Tibial artery (tissue), 4 donors: ENCODE measurements around the gene APOBEC3B.
"Not testable (repeated sequence)": the region's sequence is repeated elsewhere in the genome, so short reads cannot be mapped to it uniquely, and the experiment has no call there.

Experiments
- DNase-seq, 2 donors: peaks; one replicate each; pipeline ENCODE4 v3.0.0-alpha.2; 2019
- H3K27ac ChIP-seq, 2 donors: fragments of 200-600 bp; sonication (generic) in 1 of 2; 1 replicate in 1 of 2; 2 replicates in 1 of 2; pipeline ENCODE4 v1.5.1; 2018 to 2019; ENCODE audit warnings: mild to moderate bottlenecking in 1 of 2
- H3K27me3 ChIP-seq, 2 donors: fragments of 200-600 bp; sonication (generic) in 1 of 2; one replicate each; pipeline versions ENCODE4 v1.5.1 to v1.6.0; 2016 to 2019
- H3K36me3 ChIP-seq, 3 donors: fragments of 200-600 bp; sonication (generic) in 2 of 3; one replicate each; pipeline ENCODE4 v1.5.1; 2016 to 2019; ENCODE audit warnings: mild to moderate bottlenecking in 2 of 3
- H3K4me1 ChIP-seq, 4 donors: fragments of 200-600 bp; sonication (generic) in 2 of 4; 1 replicate in 3 of 4; 2 replicates in 1 of 4; pipeline ENCODE4 v1.5.1; 2016 to 2019
- H3K4me3 ChIP-seq, 2 donors: fragments of 200-600 bp; sonication (generic) in 1 of 2; 1 replicate in 1 of 2; 2 replicates in 1 of 2; pipeline ENCODE4 v1.5.1; 2018 to 2019; ENCODE audit warnings: mild to moderate bottlenecking in 2 of 2
- H3K9me3 ChIP-seq, 3 donors: fragments of 200-600 bp; sonication (generic) in 1 of 3; one replicate each; pipeline ENCODE4 v1.5.1; 2016 to 2019
- CTCF ChIP-seq, 2 experiments: fragments of 200-600 bp in 1 of 2; fragments of 450-650 bp in 1 of 2; IDR thresholded peaks; one replicate each; pipeline ENCODE4 v1.5.1; 2017 to 2019; ENCODE audit warnings: antibody characterized with exemption in 2 of 2, mild to moderate bottlenecking in 1 of 2, moderate library complexity in 1 of 2
- intact Hi-C: fragments of 100-400 bp; cut with DNase I; formaldehyde crosslinking; loops from one replicate; pipeline ENCODE4 v1.15.0; 2023; ENCODE audit warnings: low total_unique reads

Gene APOBEC3B

GRCh38 chr22:38989466-38989865 is 7.3 kb downstream of the APOBEC3B start:
- DNase-seq: no peak
- Histone ChIP-seq H3K36me3 (no peaks in the 10 kb centered on the region), H3K27ac (no peak overlapping the region), H3K4me3 (no peak overlapping the region), H3K4me1 (no peaks in the 10 kb centered on the region), H3K9me3 (no peaks in the 10 kb centered on the region), H3K27me3 (peaks cover 0 to 6% of the 10 kb centered on the region in 2 donors)
- no peak for TF ChIP-seq CTCF (IDR thresholded peaks at IDR 0.05)
- intact Hi-C loops: no loop called here

GRCh38 chr22:38992871-38993371 is 10.8 kb downstream of the APOBEC3B start:
- H3K27me3 ChIP-seq: peaks cover 0 to 29% of the 10 kb centered on the region in 2 donors
- DNase-seq, H3K4me1 ChIP-seq, H3K27ac ChIP-seq, H3K9me3 ChIP-seq, intact Hi-C loops, H3K36me3 ChIP-seq, H3K4me3 ChIP-seq: not testable (repeated sequence)

- Histone ChIP-seq H3K36me3 (no peaks in the 10 kb centered on the region), H3K4me3 (no peak overlapping the region), H3K27ac (no peak overlapping the region), H3K9me3 (no peaks in the 10 kb centered on the region), H3K27me3 (peaks cover 0 to 32% of the 10 kb centered on the region in 2 donors), H3K4me1 (no peaks in the 10 kb centered on the region)
- no peak for DNase-seq
- TF ChIP-seq CTCF (IDR thresholded peaks at IDR 0.05): no peak
- intact Hi-C loops: no loop called here
These were observed 14.0 kb downstream of the APOBEC3B start for GRCh38 chr22:38996105-38996504.

- no peak for TF ChIP-seq CTCF (IDR thresholded peaks at IDR 0.05)
- Histone ChIP-seq H3K4me3 (no peak overlapping the region), H3K36me3 (no peaks in the 10 kb centered on the region), H3K9me3 (no peaks in the 10 kb centered on the region), H3K27me3 (peaks cover 0 to 32% of the 10 kb centered on the region in 2 donors), H3K4me1 (no peaks in the 10 kb centered on the region), H3K27ac (no peak overlapping the region)
- DNase-seq: no peak
- intact Hi-C loops: no loop called here
These were observed 15.4 kb downstream of the APOBEC3B start for GRCh38 chr22:38997518-38997917.

GRCh38 chr22:39003165-39003638 is 21.1 kb downstream of the APOBEC3B start:
- no peaks in the 10 kb centered on the region for H3K36me3 ChIP-seq
- DNase-seq: peak; percentile 73 to 86
- H3K4me1 ChIP-seq: peaks cover 0 to 4% (median 0%) of the 10 kb centered on the region in 4 donors
- no peaks in the 10 kb centered on the region for H3K9me3 ChIP-seq
- peak; percentile 76 to 78 for TF ChIP-seq CTCF (IDR thresholded peaks at IDR 0.05)
- H3K27me3 ChIP-seq: peaks cover 0 to 3% of the 10 kb centered on the region in 2 donors
- no peak overlapping the region for H3K27ac ChIP-seq
- no peak overlapping the region for H3K4me3 ChIP-seq
- intact Hi-C loops: loop anchor here (2.0 to 5.0 kb wide), 2 partner anchors 136 to 234 kb away; no protein-coding TSS in a partner anchor

GRCh38 chr22:39007177-39007576 is 25.0 kb downstream of the APOBEC3B start:
- no peaks in the 10 kb centered on the region for H3K27me3 ChIP-seq
- intact Hi-C loops: loop anchor here (5.0 kb wide), 1 partner anchor 115 kb away; no protein-coding TSS in a partner anchor

GRCh38 chr22:39008271-39008850 is 26.2 kb downstream of the APOBEC3B start:
- not testable (repeated sequence) for H3K36me3 ChIP-seq, DNase-seq, H3K27me3 ChIP-seq, H3K9me3 ChIP-seq, H3K4me1 ChIP-seq, H3K4me3 ChIP-seq, H3K27ac ChIP-seq
- intact Hi-C loops: loop anchor here (5.0 kb wide), 1 partner anchor 114 kb away; no protein-coding TSS in a partner anchor

More at GRCh38 chr22:39007177-39007576, 25.0 kb downstream of the APOBEC3B start:
- Histone ChIP-seq H3K27ac (no peak overlapping the region), H3K9me3 (no peaks in the 10 kb centered on the region), H3K4me1 (peaks cover 0 to 4% (median 0%) of the 10 kb centered on the region in 4 donors), H3K36me3 (no peaks in the 10 kb centered on the region), H3K4me3 (no peak overlapping the region)
- TF ChIP-seq CTCF (IDR thresholded peaks at IDR 0.05): no peak
- no peak for DNase-seq
